Left lung (tissue), 10 donors: ENCODE results near the gene DIRAS1. TPM values are rescaled to one million over a fixed set of nuclear protein-coding genes. Genes with fewer than 3 reads are reported as not detected.

Experiments used
- ATAC-seq: fragments of 200-7000 bp; cut with Tn5 transposase; one replicate; pipeline ENCODE4 v1.9.1; 2020; ENCODE audit warnings: moderate library complexity
- DNase-seq, 4 donors: peaks; one replicate each; pipeline ENCODE4 v3.0.0-alpha.2; 2013 to 2020
- H3K27ac ChIP-seq, 2 donors: fragments of 200-600 bp; sonication (generic) in 1 of 2; one replicate each; pipeline versions ENCODE4 v1.5.0 to v1.8.0; 2020 to 2021
- H3K27me3 ChIP-seq, 2 donors: fragments of 200-600 bp; sonication (generic) in 1 of 2; one replicate each; pipeline versions ENCODE4 v1.5.0 to v1.8.0; 2020 to 2021
- H3K36me3 ChIP-seq, 2 donors: fragments of 200-600 bp; sonication (generic) in 1 of 2; one replicate each; pipeline versions ENCODE4 v1.5.0 to v1.8.0; 2020 to 2021
- H3K4me1 ChIP-seq, 2 donors: fragments of 200-600 bp; one replicate each; pipeline ENCODE4 v1.8.0; 2021
- H3K4me3 ChIP-seq, 2 donors: fragments of 200-600 bp; sonication (generic) in 1 of 2; one replicate each; pipeline versions ENCODE4 v1.5.0 to v1.8.0; 2020 to 2021; ENCODE audit warnings: mild to moderate bottlenecking in 1 of 2
- H3K9me3 ChIP-seq, 2 donors: fragments of 200-600 bp; sonication (generic) in 1 of 2; one replicate each; pipeline versions ENCODE4 v1.5.0 to v1.8.0; 2020 to 2021
- intact Hi-C, 2 donors: fragments of 100-400 bp; cut with DNase I; formaldehyde crosslinking; loops; one replicate each; pipeline versions ENCODE4 v1.11.2 to v1.14.2; 2022
- polyA plus RNA-seq, 6 donors: library from polyadenylated mRNA; unstranded; fragments of 120-200 nt; gene quantifications; one replicate each; pipeline ENCODE4 v1.2.1, GENCODE V29; 2013; ENCODE audit not compliant: insufficient read length in 6 of 6
- total RNA-seq, 2 donors: library from RNA; stranded (reverse); fragmentation: NEBNext Ultra II Directional; extraction: Animal tissue kit (Norgen Biotek cat#: 25700); gene quantifications; one replicate each; pipeline ENCODE4 v1.2.1, GENCODE V29; 2021
- TF ChIP-seq, protein P1 (sequence below), 2 donors: fragments of 200-600 bp; sonication (generic) in 1 of 2; IDR thresholded peaks; one replicate each; pipeline versions ENCODE4 v1.5.0 to v1.8.0; 2021; ENCODE audit warnings: antibody characterized with exemption in 2 of 2
- donor health status: DM: no; HTN: yes; CAD: no.
- donor health status: DM: no; HTN: no; CAD: no.

DIRAS1 gene
- total and polyA plus RNA-seq, 8 donors: 0.71 to 4.1 (median 1.5) TPM

GRCh38 chr19:2703691-2704216 is 17.4 kb downstream of the DIRAS1 start:
- Histone ChIP-seq H3K4me3 (no peak overlapping the region), H3K36me3 (no peaks in the 10 kb centered on the region), H3K4me1 (peaks cover 0 to 12% of the 10 kb centered on the region in 2 donors), H3K27me3 (peaks cover 0 to 5% of the 10 kb centered on the region in 2 donors), H3K9me3 (no peaks in the 10 kb centered on the region), H3K27ac (no peak overlapping the region)
- ATAC-seq (no peak), DNase-seq (no peak)
- TF ChIP-seq, protein P1, sequence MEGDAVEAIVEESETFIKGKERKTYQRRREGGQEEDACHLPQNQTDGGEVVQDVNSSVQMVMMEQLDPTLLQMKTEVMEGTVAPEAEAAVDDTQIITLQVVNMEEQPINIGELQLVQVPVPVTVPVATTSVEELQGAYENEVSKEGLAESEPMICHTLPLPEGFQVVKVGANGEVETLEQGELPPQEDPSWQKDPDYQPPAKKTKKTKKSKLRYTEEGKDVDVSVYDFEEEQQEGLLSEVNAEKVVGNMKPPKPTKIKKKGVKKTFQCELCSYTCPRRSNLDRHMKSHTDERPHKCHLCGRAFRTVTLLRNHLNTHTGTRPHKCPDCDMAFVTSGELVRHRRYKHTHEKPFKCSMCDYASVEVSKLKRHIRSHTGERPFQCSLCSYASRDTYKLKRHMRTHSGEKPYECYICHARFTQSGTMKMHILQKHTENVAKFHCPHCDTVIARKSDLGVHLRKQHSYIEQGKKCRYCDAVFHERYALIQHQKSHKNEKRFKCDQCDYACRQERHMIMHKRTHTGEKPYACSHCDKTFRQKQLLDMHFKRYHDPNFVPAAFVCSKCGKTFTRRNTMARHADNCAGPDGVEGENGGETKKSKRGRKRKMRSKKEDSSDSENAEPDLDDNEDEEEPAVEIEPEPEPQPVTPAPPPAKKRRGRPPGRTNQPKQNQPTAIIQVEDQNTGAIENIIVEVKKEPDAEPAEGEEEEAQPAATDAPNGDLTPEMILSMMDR (IDR thresholded peaks at IDR 0.05): no peak
- intact Hi-C loops: no loop called here

DNA sequence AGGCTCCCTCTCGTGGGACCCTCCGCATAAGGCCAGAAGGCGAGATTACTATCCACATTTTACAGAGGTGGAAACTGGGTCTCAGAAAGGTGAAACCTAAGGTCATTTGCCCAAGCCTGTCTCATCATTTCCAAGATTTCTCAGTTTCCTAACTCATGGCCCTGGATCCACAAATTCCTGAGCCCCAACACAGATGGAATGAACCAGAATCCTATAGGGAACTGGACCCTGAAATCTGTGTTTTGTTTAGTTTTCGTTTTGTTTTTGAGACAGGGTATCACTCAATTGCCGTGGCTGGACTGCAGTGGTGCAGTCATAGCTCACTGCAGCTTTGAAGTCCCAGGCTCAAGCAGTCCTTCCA is 18.1 kb downstream of the DIRAS1 start:
- Histone ChIP-seq H3K4me3 (no peak overlapping the region), H3K27ac (no peak overlapping the region), H3K36me3 (no peaks in the 10 kb centered on the region), H3K9me3 (no peaks in the 10 kb centered on the region), H3K27me3 (peaks cover 0 to 5% of the 10 kb centered on the region in 2 donors), H3K4me1 (peaks cover 0 to 12% of the 10 kb centered on the region in 2 donors)
- TF ChIP-seq, protein P1 (IDR thresholded peaks at IDR 0.05): no peak
- intact Hi-C loops: no loop called here
- DNase-seq (no peak), ATAC-seq (no peak)

DNA sequence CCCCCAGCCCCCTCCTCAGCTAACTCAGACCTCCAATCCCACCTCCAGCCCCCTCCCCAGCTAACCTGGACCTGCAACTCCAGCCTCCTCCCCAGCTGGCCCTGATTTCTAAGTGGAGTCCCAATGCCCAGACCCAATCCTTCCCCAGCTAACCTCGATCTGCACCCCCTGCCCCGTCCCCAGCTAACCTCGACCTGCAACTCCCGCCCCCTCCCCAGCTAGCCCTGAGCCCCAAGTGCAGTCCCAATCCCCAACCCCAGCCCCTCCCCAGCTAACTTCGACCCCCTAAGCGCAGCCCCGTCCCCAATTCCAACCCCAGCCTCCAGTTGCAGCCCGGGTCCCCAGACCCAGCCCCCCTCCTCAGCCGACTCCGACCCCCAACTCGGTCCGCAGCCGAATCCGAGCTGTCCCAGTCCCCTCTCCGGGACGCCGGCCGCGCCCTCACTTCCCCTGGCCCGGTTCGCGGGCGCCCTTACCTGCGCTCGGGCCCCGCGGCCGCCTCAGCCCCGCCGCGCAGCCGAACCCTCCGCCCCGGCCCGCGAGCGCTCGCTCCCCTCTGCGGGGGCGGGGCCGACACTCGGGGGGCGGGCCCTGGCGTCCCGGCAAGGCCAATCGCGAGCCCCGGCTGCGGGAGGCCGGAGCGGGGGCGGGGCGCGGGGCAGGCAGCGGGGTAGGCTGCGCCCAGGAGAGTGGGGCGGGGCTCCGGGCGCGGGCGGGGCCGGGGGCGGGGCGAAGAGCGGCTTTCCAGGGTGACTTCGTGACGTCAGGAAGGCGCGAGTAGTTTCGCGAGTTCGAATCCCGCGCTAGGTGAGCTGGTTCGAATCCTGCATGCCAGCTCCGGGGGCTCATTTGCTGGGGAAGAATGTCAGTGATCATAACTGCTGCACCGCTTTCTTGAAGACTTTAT is 18.7 kb downstream of the DIRAS1 start, which contains the start of gene GNG7:
Gene GNG7, minus strand, starts transcription at position 525 of the 907 bp plus-strand sequence. CDS start 182,006 bp downstream, outside the sequence.
- H3K4me3 ChIP-seq: peak within 1 kb of the TSS; percentile 38 to 40
- intact Hi-C loops: no loop called here
- peak; percentile 100 for ATAC-seq
- H3K36me3 ChIP-seq: no peaks in the 10 kb centered on the region
- peak; percentile 62 to 97 (median 91) for DNase-seq
- TF ChIP-seq, protein P1 (IDR thresholded peaks at IDR 0.05): no peak
- peaks cover 0 to 5% of the 10 kb centered on the region in 2 donors for H3K27me3 ChIP-seq
- peaks cover 0 to 12% of the 10 kb centered on the region in 2 donors for H3K4me1 ChIP-seq
- H3K9me3 ChIP-seq: no peaks in the 10 kb centered on the region
- no peak within 1 kb of the TSS for H3K27ac ChIP-seq

DNA sequence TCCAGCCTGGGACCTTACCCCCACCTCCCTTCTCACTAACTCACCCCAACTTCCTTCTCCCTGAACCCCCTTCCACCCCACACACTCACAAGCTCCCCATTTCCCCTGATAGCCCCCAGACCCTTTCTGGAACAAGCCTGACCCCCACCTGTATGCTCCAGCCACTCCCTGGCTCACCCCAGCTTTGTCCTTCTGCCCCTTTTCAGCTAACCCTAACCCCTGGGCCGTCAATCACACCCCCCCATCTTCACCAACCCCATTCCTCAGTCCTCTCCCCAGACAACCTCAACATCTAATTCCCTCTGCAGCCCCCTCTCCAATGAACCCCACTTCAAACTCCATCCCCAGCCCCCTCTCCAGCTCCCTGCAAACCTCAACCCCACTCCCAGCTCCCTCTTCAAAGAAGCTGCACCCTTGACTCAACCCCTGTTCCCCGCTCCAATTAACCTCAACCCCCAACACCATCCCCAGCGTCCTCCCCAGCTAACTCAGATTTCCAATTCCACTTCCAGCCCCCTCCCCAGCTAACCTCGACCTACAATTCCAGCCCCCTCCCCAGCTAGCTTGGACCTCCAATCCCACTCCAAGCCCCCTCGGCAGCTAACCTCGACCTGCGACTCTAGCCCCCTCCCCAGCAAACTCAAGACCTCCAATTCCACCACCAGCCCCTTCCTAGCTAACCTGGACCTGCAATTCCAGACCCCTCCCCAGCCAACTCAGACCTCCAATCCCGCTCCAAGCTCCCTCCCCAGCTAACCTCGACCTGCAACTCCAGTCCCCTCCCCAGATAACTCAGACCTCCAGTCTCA is 19.6 kb downstream of the DIRAS1 start:
- H3K9me3 ChIP-seq: no peaks in the 10 kb centered on the region
- DNase-seq (no peak), ATAC-seq (no peak)
- intact Hi-C loops: no loop called here
- TF ChIP-seq, protein P1 (IDR thresholded peaks at IDR 0.05): no peak
- peaks cover 0 to 12% of the 10 kb centered on the region in 2 donors for H3K4me1 ChIP-seq
- peak overlapping the region in 1 of 2 donors; percentile 40 for H3K4me3 ChIP-seq
- H3K27ac ChIP-seq: no peak overlapping the region
- peaks cover 0 to 5% of the 10 kb centered on the region in 2 donors for H3K27me3 ChIP-seq
- H3K36me3 ChIP-seq: no peaks in the 10 kb centered on the region
